ENCODE measurements around the gene PMPCA. TPM values are rescaled to one million over a fixed set of nuclear protein-coding genes. Genes with fewer than 3 reads are reported as not detected.

Gene PMPCA
- total and polyA plus RNA-seq, 3 donors from 2014 or later, result 66.7 to 78.4 (median 69.8) TPM

- Histone ChIP-seq H3K4me1 (peaks cover 8% of the 10 kb centered on the region), H3K36me3 (ENCODE audit: low read depth, missing control alignments) (no peaks in the 10 kb centered on the region), H3K4me3 (no peak overlapping the region), H3K27me3 (no peaks in the 10 kb centered on the region), H3K27ac (no peak overlapping the region), H3K9me3 (no peaks in the 10 kb centered on the region)
- DNase-seq, result no peak
- intact Hi-C loops (cut with DNase I; ENCODE audit: low total_unique reads), result no loop called here
- no peak for TF ChIP-seq POLR2A (IDR thresholded peaks at IDR 0.05)
- TF ChIP-seq, protein P1, sequence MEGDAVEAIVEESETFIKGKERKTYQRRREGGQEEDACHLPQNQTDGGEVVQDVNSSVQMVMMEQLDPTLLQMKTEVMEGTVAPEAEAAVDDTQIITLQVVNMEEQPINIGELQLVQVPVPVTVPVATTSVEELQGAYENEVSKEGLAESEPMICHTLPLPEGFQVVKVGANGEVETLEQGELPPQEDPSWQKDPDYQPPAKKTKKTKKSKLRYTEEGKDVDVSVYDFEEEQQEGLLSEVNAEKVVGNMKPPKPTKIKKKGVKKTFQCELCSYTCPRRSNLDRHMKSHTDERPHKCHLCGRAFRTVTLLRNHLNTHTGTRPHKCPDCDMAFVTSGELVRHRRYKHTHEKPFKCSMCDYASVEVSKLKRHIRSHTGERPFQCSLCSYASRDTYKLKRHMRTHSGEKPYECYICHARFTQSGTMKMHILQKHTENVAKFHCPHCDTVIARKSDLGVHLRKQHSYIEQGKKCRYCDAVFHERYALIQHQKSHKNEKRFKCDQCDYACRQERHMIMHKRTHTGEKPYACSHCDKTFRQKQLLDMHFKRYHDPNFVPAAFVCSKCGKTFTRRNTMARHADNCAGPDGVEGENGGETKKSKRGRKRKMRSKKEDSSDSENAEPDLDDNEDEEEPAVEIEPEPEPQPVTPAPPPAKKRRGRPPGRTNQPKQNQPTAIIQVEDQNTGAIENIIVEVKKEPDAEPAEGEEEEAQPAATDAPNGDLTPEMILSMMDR (IDR thresholded peaks at IDR 0.05), result no peak
- WGBS, 2 donors, result 96 to 97% methylated on average over 28 to 40 of the region's 54 CpGs
These were observed 39.5 kb upstream of the PMPCA start for GRCh38 chr9:136370687-136371532.

DNA sequence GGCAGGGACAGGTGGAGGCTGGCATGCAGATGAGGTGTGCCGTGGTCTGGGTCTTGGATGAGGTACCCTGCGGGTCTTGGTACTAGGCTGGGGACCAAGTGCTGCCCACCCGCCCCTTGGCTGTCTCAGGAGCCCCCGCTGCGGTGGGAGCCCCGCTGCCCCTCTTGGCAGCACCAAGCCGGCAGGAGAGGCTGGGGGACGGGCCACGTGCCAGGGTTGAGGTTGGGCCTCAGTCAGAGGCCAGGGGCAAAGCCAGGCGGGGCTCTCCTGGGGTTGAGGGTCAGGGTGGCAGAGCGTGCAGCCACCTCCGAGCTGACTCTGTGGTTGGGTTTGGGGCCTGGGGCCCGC is 39.0 kb upstream of the PMPCA start:
- no peak for DNase-seq
- H3K4me3 ChIP-seq, result no peak overlapping the region
- H3K27me3 ChIP-seq, result no peaks in the 10 kb centered on the region

DNA sequence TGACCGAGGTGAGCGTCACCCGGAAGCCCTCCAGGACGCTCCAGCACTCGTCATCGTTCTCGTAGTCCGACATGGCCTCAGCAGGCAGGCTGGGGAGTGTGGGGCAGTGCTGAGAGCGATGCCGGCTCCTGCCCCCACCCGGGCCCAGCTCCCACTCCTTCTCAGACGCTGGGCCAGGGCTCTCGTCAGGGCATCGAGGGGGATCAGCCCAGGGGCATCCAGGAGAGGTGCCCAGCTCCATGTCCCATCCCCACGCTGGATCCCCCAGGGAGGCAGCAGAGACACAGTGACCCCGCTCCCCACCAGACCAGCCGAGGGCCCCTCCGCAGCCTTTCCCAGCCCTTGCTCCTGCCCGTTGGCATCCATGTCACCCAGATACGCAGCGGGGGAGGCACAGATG is 38.5 kb upstream of the PMPCA start:
- Histone ChIP-seq H3K4me1 (peaks cover 8% of the 10 kb centered on the region), H3K36me3 (ENCODE audit: low read depth, missing control alignments) (no peaks in the 10 kb centered on the region), H3K9me3 (no peaks in the 10 kb centered on the region), H3K27ac (no peak overlapping the region), H3K4me3 (no peak overlapping the region), H3K27me3 (no peaks in the 10 kb centered on the region)
- TF ChIP-seq, protein P1 (IDR thresholded peaks at IDR 0.05), result no peak
- no peak for DNase-seq
- WGBS, 2 donors, result 89 to 93% methylated on average over 3 to 21 of the region's 21 CpGs
- intact Hi-C loops (cut with DNase I; ENCODE audit: low total_unique reads), result no loop called here

More for the DNA sequence above, 39.0 kb upstream of the PMPCA start:
- WGBS, 2 donors, result 96 to 100% methylated on average over 1 to 12 of the region's 13 CpGs
- intact Hi-C loops (cut with DNase I; ENCODE audit: low total_unique reads), result no loop called here
- Histone ChIP-seq H3K27ac (no peak overlapping the region), H3K9me3 (no peaks in the 10 kb centered on the region), H3K36me3 (ENCODE audit: low read depth, missing control alignments) (no peaks in the 10 kb centered on the region), H3K4me1 (peaks cover 8% of the 10 kb centered on the region)
- TF ChIP-seq POLR2A (IDR thresholded peaks at IDR 0.05), result no peak
- TF ChIP-seq, protein P1 (IDR thresholded peaks at IDR 0.05), result no peak

- Histone ChIP-seq H3K4me3 (no peak overlapping the region), H3K9me3 (no peaks in the 10 kb centered on the region), H3K27ac (no peak overlapping the region), H3K27me3 (no peaks in the 10 kb centered on the region), H3K4me1 (peaks cover 8% of the 10 kb centered on the region), H3K36me3 (ENCODE audit: low read depth, missing control alignments) (no peaks in the 10 kb centered on the region)
- DNase-seq, result peak; percentile 51
- 37 to 57% methylated on average over 5 to 21 of the region's 21 CpGs for WGBS, 2 donors
- intact Hi-C loops (cut with DNase I; ENCODE audit: low total_unique reads), result no loop called here
- no peak for TF ChIP-seq POLR2A (IDR thresholded peaks at IDR 0.05)
- TF ChIP-seq, protein P1 (IDR thresholded peaks at IDR 0.05), result no peak
These were observed 37.7 kb upstream of the PMPCA start for GRCh38 chr9:136372561-136373299.

Data from testis (tissue), 3 donors.